NCI-H128 (cell line): Measurements from ENCODE around the gene AHI1.
"Not testable (repeated sequence)": the region's sequence is repeated elsewhere in the genome, so short reads cannot be mapped to it uniquely, and the experiment has no call there.

Experiments
- DNase-seq: peaks from one replicate; lab custom pipeline; 2025; ENCODE audit not compliant: unreplicated experiment; lab: John Stamatoyannopoulos, UW

Gene AHI1

DNA sequence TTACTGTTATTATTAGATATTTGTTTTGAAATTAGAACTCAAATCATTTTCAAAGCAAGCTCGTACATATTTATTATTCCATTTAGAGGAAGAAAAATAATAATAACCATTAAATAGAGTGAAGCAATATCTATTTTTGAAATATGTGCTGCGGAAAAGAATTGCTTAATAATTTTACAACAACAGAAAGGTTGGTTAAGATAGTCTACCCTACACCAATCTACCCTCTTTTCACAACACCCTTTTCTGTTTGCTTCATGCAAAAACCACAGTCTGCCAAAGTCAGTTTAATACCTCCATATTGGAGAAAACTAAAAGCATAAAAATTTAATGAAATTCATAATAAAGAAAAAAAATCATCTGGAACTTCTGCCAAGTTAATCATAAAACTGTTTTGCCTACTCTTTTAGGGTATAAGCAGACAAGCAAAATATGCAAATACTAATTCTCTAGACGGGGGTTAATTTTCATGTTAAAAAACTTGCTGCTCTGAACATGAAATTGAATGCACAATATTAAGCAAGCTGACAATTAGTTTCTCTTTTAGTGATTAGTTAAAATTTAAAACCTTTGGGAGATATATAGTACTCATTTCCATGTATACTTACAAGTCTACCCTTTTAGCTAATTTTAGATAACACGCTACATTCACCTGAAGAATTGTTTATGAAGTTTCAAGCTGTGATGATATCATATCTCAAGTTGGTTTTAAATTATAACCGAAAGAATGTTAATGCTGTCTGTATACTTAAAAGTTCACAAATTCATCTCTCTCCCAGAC, 100.2 kb downstream of the AHI1 start:
- DNase-seq: no peak

DNA sequence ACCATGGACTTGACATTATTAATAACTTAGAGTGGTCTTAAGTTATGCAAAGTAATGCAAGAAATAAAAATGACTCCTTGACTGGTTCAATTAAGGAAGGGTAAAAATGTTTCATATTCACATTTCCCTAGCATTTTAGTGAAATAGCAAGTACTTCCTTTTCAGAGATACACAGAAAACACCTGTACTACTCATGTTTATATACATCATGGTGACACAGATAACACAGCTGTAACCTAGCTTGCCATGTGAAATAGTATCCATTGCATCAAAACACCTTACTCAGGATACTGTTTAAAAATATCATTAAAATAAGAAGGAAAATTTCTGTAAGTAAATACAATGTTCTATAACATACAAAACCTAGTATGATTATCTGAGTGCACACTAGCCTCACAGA, 102.4 kb downstream of the AHI1 start:
- no peak for DNase-seq

- DNase-seq: no peak
Measured at GRCh38 chr6:135393289-135393688, 104.3 kb downstream of the AHI1 start.

DNA sequence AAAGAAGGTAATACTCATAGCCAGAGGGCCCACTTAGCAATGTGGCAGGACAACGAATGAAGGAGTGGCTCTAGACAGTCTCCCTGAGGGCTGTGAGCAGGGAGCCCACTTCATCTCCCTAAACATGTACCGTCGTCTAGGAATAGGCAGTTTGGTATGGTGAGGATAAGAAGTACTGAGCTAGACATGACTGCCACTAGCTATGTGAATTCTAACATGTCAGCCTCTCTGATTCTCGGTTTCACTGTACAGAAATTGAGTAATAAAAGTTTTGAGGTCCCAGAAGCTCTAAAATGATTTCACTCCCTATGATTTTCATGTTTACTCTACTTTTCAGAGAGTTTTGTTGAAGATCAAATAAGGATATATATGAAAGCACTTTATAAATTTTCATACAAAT, 107.1 kb downstream of the AHI1 start:
- no peak for DNase-seq

DNA sequence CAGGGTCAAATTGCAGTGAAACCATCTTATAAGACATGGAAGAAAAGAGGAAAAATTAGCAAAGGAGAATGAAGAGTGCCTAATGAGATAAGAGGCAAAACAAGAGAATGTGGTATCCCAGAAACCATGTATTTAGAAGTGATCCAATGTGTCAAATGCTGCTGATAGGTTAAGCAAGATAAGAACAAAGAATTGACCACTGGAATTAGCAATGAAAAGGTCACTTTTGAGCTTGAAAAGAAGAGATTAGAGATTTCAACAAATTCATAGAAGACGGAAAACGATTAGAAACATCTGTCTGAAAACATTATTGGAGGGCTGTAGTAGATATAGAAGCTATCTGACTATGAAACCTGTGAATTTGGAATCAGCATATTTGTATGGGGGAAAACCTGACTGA, 112.2 kb downstream of the AHI1 start:
- DNase-seq: no peak

GRCh38 chr6:135383766-135384165, 113.8 kb downstream of the AHI1 start:
- DNase-seq: no peak

DNA sequence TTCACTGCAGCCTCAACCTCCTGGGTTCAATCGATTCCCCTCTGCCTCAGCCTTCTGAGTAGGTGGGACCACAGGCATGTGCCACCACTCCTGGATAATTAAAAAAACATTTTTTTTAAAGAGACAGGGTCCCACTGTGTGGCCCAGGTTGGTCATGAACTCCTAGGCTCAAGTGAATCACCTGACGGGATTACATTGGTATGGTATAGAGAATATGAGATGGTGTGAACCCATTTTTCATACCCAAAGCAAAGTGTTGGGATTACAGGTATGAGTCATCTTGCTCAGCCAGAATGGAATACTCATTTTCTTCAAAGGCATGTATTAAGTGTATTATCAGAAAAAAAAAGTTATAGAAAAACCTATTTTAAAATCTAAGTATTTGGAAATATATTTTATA, 114.2 kb downstream of the AHI1 start:
- DNase-seq: no peak

- DNase-seq: no peak
Measured at GRCh38 chr6:135382182-135382628, 115.3 kb downstream of the AHI1 start.

GRCh38 chr6:135380793-135381192, 116.7 kb downstream of the AHI1 start:
- no peak for DNase-seq

GRCh38 chr6:135379647-135380046, 117.9 kb downstream of the AHI1 start:
- DNase-seq: no peak

DNA sequence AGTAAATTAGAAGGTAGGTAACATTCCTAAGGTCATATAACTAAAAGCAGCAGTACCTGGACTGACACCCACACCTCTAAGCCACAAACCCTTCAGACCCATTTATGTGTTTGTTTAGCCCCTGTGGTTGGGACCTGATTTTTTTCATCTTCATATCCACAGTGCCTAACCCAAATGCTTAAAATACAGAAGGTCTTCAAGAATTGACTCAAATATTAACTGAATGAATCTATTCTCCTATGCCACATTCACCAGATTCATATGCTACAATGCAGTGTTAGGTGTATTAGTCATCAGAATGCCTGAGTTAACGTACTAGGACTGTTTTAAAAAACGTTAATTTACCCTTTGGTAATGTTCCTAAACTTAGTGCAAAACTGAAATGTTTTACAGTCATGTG, 124.8 kb downstream of the AHI1 start:
- no peak for DNase-seq

DNA sequence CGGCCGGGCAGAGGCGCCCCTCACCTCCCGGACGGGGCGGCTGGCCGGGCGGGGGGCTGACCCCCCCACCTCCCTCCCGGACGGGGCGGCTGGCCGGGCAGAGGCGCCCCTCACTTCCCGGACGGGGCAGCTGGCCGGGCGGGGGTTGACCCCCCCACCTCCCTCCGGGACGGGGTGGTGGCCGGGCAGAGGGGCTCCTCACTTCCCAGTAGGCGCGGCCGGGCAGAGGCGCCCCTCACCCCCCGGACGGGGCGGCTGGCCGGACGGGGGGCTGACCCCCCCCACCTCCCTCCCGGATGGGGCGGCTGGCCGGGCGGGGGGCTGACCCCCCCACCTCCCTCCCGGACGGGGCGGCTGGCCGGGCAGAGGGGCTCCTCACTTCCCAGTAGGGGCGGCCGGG, 133.9 kb downstream of the AHI1 start:
- DNase-seq: not testable (repeated sequence)

GRCh38 chr6:135362124-135362523, 135.4 kb downstream of the AHI1 start:
- DNase-seq: no peak

DNA sequence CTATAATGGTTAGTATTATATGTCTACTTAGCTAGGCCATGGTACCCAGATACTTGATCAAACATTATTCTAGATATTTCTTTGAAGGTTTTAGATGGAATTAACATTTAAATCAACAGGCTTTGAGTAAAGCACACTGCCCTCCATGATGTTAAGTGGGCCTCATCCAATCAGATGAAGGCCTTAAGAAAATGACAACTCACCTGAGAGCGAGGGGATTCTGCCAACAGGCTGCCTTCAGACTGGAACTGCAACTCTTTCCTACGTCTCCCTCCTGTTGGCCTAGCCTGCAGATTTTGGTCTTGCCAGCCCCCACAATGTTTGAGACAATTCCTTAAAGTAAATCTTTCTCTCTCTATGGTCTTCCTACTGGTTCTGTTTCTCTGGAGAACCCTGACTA, 137.3 kb downstream of the AHI1 start:
- no peak for DNase-seq

GRCh38 chr6:135358985-135359384, 138.6 kb downstream of the AHI1 start:
- DNase-seq: no peak

DNA sequence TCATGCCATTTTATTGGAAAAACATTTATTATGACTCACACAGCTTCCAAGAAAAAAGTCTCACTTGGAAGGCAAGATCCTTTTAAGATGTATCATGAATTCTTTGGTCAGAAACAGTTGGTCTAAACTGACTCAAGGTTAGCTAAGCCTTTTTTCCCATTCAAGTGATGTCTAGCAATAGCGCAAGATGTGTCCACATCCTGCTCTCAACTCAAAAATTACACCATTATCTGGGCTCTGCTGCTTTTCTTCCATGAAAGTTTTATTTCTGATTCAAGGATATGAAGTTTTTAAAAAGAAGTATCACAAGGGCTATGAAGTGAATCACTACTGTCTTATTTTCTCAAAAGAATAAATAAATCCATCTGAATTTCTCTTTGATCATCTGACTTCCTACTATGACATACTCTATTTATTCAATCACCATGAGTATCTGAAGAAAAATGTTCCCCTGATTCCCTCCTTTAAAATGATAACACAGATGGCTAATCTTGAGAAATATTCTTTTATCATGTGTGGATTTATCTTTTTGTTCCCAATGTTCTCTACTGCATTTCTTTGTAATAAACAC, 139.2 kb downstream of the AHI1 start:
- no peak for DNase-seq

DNA sequence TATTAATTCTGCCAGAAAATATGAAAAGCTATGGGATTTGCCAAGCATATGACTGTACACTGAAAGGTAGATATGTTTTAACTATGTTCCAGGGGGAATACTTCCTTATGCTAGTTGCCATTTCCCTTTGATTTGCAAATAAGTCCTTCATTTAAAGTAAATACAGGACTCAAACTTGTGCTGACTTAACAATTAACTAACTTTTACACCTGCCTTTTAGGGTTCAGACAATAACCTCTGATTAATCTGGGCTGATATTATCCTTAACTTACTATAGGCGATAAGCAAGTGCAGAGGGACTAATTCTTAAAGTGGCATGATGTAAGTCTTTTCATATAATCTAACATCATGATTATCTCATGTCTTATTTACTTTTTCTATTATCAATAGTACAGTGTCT, 143.1 kb downstream of the AHI1 start:
- no peak for DNase-seq

DNA sequence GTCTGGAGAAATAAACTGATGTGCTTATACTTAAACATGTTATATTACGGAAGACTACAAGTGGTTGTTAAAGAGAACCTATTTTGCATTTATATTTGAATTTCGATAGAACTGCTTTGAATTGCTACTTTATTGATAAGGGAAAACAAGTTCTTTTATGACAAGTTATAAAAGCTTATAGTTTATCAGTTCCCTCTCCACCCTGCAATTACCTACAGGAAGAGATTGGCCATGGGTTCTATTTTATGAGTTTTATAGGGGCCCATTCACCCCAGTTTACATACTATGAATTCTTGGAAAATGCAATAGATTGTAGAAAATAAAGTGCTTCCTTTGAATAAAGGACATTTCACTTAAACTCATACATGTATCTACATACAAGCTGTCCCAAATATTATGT, 144.4 kb downstream of the AHI1 start:
- no peak for DNase-seq

- DNase-seq: no peak
Measured at GRCh38 chr6:135351635-135352034, 145.9 kb downstream of the AHI1 start.

- DNase-seq: no peak
Measured at GRCh38 chr6:135347887-135348286, 149.7 kb downstream of the AHI1 start.

- no peak for DNase-seq
Measured at GRCh38 chr6:135346747-135347146, 150.8 kb downstream of the AHI1 start.

- no peak for DNase-seq
Measured at GRCh38 chr6:135344526-135344925, 153.0 kb downstream of the AHI1 start.

DNA sequence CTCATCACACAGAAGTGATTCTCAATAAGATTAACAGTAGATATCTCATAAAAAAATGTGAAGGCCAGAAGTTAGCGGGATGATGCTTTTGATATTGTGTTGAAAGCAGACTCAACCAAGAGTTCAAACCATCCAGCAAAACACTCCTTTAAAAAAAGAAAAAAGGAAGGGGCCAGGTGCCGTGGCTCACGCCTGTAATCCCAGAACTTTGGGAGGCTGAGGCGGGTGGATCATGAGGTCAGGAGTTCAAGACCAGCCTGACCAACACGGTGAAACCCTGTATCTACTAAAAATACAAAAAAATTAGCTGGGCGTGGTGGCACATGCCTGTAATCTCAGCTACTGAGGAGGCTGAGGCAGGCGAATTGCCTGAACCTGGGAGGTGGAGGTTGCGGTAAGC, 157.6 kb downstream of the AHI1 start:
- not testable (repeated sequence) for DNase-seq
